HG03442 (cell line): ENCODE data around the gene WFDC8.

Experiments used
- ATAC-seq: cut with Tn5 transposase; IDR thresholded peaks from one replicate; pipeline ENCODE4 v1.9.1; 2021; ENCODE audit warnings: mild to moderate bottlenecking, moderate library complexity; ENCODE audit not compliant: unreplicated experiment

The WFDC8 gene

DNA sequence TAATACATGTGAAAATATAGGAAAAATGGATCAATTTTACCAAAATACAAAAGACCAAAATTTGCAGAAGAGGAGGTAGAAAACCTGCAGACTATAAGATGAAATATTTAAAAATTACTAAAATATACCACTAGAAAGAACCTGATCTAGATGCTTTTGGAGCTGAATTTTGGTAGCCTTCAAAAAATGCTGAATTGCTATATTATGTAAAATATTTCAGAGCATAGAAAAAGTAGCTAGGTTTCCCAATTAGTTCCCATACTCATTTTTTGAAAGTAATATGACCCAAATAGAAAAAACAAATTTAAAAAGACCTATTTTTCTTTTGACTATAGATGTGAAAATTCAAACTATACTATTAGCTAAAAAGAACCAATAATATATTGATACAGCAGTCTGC is 28.3 kb downstream of the WFDC8 start:
- ATAC-seq, result no peak

GRCh38 chr20:45548410-45548809 is 30.7 kb downstream of the WFDC8 start:
- no peak for ATAC-seq

- ATAC-seq, result no peak
Measured at GRCh38 chr20:45547206-45547770, 31.8 kb downstream of the WFDC8 start, which contains the start of gene EPPIN. Gene EPPIN, minus strand, starts transcription at chr20:45547401. Its CDS starts 44 bp downstream, at chr20:45547357.

- ATAC-seq, result no peak
Measured at GRCh38 chr20:45545754-45546453, 33.2 kb downstream of the WFDC8 start.

DNA sequence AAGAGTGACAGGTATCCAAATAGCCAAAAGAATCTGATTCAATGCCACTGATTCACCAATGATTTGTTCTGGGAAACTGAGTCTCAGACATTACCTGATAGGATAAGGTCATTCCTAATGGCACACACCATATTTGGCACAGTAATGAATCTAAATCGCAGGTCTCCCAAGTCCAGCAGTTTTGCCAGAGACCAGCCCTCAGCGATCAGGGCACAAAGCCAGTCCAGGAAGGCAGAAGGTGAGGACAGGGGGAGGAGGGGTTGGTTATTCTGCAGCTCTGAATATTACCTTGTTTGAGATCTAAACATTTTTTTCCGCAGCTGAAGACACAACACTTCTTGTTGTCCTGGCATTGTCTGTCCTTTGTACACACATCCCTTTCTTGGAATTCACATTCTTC is 33.7 kb downstream of the WFDC8 start:
- no peak for ATAC-seq

GRCh38 chr20:45539382-45539781 is 39.7 kb downstream of the WFDC8 start, which contains the start of gene WFDC6:
Gene WFDC6, minus strand, starts transcription at chr20:45539482. Its CDS starts 75 bp downstream, at chr20:45539407.
- ATAC-seq, result no peak

GRCh38 chr20:45538209-45538799 is 40.8 kb downstream of the WFDC8 start:
- no peak for ATAC-seq

GRCh38 chr20:45527294-45527693 is 51.8 kb downstream of the WFDC8 start:
- ATAC-seq, result no peak

- ATAC-seq, result no peak
Measured at GRCh38 chr20:45523821-45524220, 55.3 kb downstream of the WFDC8 start.

GRCh38 chr20:45518282-45518681 is 60.8 kb downstream of the WFDC8 start:
- no peak for ATAC-seq

DNA sequence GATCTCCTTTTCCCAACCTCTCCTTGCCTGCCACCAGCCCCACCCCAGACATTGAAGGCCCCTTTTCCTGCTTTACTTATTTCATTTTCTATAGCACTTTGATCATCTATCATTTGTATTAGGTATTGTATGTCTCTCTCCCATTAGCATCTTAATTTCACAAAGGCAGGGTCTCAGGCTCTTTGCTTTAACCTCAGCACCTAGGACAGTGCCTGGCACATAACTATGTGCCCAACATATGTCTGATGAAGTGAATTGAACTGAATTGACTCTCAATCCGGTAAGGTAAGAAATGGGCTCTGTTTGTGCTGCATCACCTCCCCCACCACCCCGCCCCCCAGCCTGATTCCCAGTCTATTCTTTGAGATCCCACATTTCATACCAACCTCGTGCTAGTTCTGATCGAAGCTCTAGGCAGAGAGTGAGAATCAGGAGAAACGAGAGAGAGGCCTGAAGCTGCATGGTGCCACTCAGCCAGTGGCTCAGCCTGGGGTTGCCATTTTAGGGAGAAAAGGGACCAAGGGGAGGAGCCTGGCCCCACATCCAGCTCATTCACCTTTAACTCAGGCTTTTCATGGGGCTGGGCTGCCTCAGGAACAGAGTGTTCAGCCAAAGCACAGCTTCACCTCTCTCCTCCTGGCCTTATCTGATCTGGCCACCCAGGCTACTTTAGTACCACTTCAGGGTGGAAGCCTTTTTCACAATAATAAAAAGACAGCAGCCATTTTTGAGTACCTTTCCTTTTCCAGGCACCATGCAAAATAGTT is 63.8 kb downstream of the WFDC8 start, which contains the start of gene SPINT3:
Gene SPINT3 (minus strand): TSS at position 476 of the 767 bp plus-strand sequence. CDS start 14 bp downstream, at position 462.
- ATAC-seq, result no peak

- no peak for ATAC-seq
Measured at GRCh38 chr20:45510242-45510862, 68.7 kb downstream of the WFDC8 start.

GRCh38 chr20:45509091-45509490 is 70.0 kb downstream of the WFDC8 start:
- ATAC-seq, result no peak

DNA sequence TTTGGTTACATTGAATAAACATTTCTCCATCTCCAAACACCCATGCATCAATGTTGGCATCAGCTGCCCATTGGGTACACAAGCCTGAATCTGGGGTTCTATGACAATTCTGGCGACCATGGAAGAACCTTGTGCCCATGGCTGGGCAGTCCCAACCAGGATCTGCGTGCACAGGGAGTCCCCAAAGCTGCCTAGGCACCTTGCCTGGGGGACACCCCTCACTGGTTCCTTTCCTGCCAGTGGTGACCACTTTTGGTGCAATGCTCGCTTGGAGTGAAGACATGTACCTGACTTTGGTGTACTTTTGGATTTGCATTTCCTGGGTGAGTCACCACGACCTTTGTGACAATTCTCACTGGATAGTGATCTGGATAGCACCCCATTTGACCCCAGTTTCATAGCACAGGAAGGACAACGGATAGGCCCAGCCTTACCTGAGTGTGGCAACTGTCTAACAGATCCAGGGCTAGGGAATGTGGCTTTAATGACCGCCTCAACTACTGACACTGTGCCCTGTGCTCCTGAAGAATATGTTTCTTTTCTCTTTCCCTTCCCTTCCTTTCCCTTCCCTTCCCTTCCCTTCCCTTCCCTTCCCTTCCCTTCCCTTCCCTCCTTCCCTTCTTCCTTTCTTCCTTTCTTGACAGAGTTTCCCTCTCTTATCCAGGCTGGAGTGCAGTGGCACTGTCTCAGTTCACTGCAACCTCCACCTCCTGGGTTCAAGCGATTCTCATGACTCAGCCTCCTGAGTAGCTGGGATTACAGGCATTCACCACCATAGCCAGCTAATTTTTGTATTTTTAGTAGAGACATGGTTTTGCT is 70.8 kb downstream of the WFDC8 start:
- no peak for ATAC-seq

DNA sequence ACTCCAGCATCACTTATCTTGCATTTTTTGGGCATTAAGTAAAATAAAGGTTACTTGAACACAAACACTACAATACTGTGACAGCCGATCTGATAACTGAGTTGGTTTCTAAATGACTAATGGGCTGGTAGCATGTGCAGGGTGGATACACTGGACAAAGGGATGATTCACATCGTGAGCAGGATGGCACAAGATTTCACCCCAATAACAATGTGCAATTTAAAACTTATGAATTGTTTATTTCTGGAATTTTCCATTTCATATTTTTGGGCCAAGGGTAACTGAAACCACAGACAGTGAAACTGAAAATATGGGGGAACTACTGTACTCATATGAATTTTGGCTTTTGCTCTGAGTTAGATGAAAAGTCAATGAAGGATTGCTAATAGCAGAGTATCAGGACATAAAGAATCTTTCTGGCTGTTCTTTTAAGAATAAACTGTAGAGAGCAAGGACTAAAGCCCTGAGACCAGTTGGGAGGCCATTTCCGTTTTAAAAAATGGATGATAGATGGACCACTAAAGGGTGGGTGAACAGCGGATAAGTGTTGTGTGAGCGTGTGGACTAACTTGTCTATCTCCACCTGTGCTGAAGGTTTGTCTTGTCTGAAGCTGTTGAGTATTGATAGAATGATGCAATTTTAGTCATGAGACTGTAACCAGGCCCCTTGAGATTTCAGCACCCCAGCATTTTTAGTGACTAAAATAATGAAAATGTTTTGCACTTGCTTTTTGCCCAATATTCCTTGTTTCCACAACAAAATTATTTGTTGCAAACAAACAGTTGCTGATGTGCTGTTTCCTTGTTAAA is 71.9 kb downstream of the WFDC8 start:
- no peak for ATAC-seq

- no peak for ATAC-seq
Measured at GRCh38 chr20:45506398-45506797, 72.7 kb downstream of the WFDC8 start.

GRCh38 chr20:45503403-45503802 is 75.7 kb downstream of the WFDC8 start:
- ATAC-seq, result no peak

- ATAC-seq, result no peak
Measured at GRCh38 chr20:45502561-45502960, 76.5 kb downstream of the WFDC8 start.
